H9 (cell line): ENCODE measurements around the gene OAF. TPM values are rescaled to one million over a fixed set of nuclear protein-coding genes. Genes with fewer than 3 reads are reported as not detected.

Experiments
- DNase-seq: peaks from one replicate; pipeline ENCODE4 v3.0.0-alpha.2; 2017
- H2AFZ ChIP-seq: one replicate; pipeline ENCODE4 v1.6.1; 2013; ENCODE audit warnings: mild to moderate bottlenecking, low read length, control low read depth, moderate library complexity
- H2AK5ac ChIP-seq: 2 replicates; pipeline ENCODE4 v1.6.1; 2013; ENCODE audit warnings: low read length, control low read depth, mixed read lengths; ENCODE audit not compliant: insufficient read length
- H2BK120ac ChIP-seq: one replicate; pipeline ENCODE4 v1.6.1; 2013; ENCODE audit warnings: low read depth, mild to moderate bottlenecking, low read length, control low read depth, inconsistent platforms; ENCODE audit not compliant: poor library complexity, severe bottlenecking
- H2BK12ac ChIP-seq: 2 replicates; pipeline ENCODE4 v1.6.1; 2013; ENCODE audit warnings: low read length, control low read depth, mixed read lengths, low read depth; ENCODE audit not compliant: insufficient read length
- H2BK15ac ChIP-seq: 2 replicates; pipeline ENCODE4 v1.6.1; 2013; ENCODE audit warnings: low read depth, low read length, control low read depth
- H2BK20ac ChIP-seq: one replicate; pipeline ENCODE4 v1.6.1; 2013; ENCODE audit warnings: low read depth, mild to moderate bottlenecking, low read length, control low read depth, inconsistent platforms; ENCODE audit not compliant: poor library complexity, severe bottlenecking
- H2BK5ac ChIP-seq: 2 replicates; pipeline ENCODE4 v1.6.1; 2013; ENCODE audit warnings: low read length, control low read depth, mixed read lengths; ENCODE audit not compliant: insufficient read length
- H3K14ac ChIP-seq: 2 replicates; pipeline ENCODE4 v1.6.1; 2013; ENCODE audit warnings: low read length, control low read depth; ENCODE audit not compliant: insufficient read depth
- H3K18ac ChIP-seq: 2 replicates; pipeline ENCODE4 v1.6.1; 2013; ENCODE audit warnings: low read depth, mild to moderate bottlenecking, mixed read lengths, low read length, control low read depth; ENCODE audit not compliant: insufficient read length
- H3K23ac ChIP-seq: 2 replicates; pipeline ENCODE4 v1.6.1; 2013; ENCODE audit warnings: low read length, control low read depth, mixed read lengths, low read depth; ENCODE audit not compliant: insufficient read length
- H3K23me2 ChIP-seq: 2 replicates; pipeline ENCODE4 v1.6.1; 2013; ENCODE audit warnings: low read depth, mild to moderate bottlenecking, mixed read lengths, low read length, control low read depth; ENCODE audit not compliant: insufficient read length, poor library complexity, severe bottlenecking
- H3K27ac ChIP-seq: 2 replicates; pipeline ENCODE4 v1.5.1; 2013; ENCODE audit warnings: low read length, control low read depth, mixed read lengths, low read depth; ENCODE audit not compliant: insufficient read length
- H3K27me3 ChIP-seq: 2 replicates; pipeline ENCODE4 v1.6.1; 2013; ENCODE audit warnings: low read length, control low read depth, inconsistent platforms; ENCODE audit not compliant: insufficient read depth
- H3K4ac ChIP-seq: 2 replicates; pipeline ENCODE4 v1.6.1; 2013; ENCODE audit warnings: low read depth, mild to moderate bottlenecking, control low read depth, inconsistent platforms, low read length, moderate library complexity
- H3K4me1 ChIP-seq: 2 replicates; pipeline ENCODE4 v1.6.1; 2013; ENCODE audit warnings: low read length, control low read depth, inconsistent platforms; ENCODE audit not compliant: insufficient read depth
- H3K4me2 ChIP-seq: 2 replicates; pipeline ENCODE4 v1.6.1; 2013; ENCODE audit warnings: low read length, control low read depth, mixed read lengths; ENCODE audit not compliant: insufficient read length, insufficient read depth
- H3K56ac ChIP-seq: 2 replicates; pipeline ENCODE4 v1.6.1; 2013; ENCODE audit warnings: low read depth, mild to moderate bottlenecking, mixed read lengths, low read length, control low read depth; ENCODE audit not compliant: insufficient read length
- H3K79me1 ChIP-seq: 2 replicates; pipeline ENCODE4 v1.6.1; 2013; ENCODE audit warnings: low read depth, mild to moderate bottlenecking, moderate library complexity, low read length, control low read depth, inconsistent platforms; ENCODE audit not compliant: insufficient read depth, poor library complexity, severe bottlenecking
- H3K79me2 ChIP-seq: 2 replicates; pipeline ENCODE4 v1.6.1; 2013; ENCODE audit warnings: low read length, control low read depth, inconsistent platforms; ENCODE audit not compliant: insufficient read depth
- H3K9ac ChIP-seq: 2 replicates; pipeline ENCODE4 v1.6.1; 2013; ENCODE audit warnings: low read length, control low read depth, mixed read lengths; ENCODE audit not compliant: insufficient read length; ENCODE audit errors: extremely low read depth
- H3K9me3 ChIP-seq: one replicate; pipeline ENCODE4 v1.6.1; 2013; ENCODE audit warnings: low read depth, low read length, inconsistent platforms; ENCODE audit not compliant: control insufficient read depth
- H3T11ph ChIP-seq: one replicate; pipeline ENCODE4 v1.6.1; 2013; ENCODE audit warnings: mild to moderate bottlenecking, low read length, control low read depth, inconsistent platforms
- H4K20me1 ChIP-seq: one replicate; pipeline ENCODE4 v1.6.1; 2013; ENCODE audit not compliant: control insufficient read depth, insufficient read length, insufficient read depth
- H4K5ac ChIP-seq: 2 replicates; pipeline ENCODE4 v1.6.1; 2013; ENCODE audit warnings: low read depth, mild to moderate bottlenecking, mixed read lengths, low read length, control low read depth; ENCODE audit not compliant: insufficient read length
- H4K8ac ChIP-seq: replicated peaks from 2 replicates; pipeline ENCODE4 v1.6.1; 2013; ENCODE audit warnings: low read length, control low read depth, mixed read lengths, low read depth; ENCODE audit not compliant: insufficient read length
- H4K91ac ChIP-seq: 2 replicates; pipeline ENCODE4 v1.6.1; 2013; ENCODE audit warnings: low read depth, mild to moderate bottlenecking, moderate library complexity, mixed read lengths, low read length, control low read depth; ENCODE audit not compliant: insufficient read length
- H3K27ac Mint-ChIP-seq, 3 experiments: 2 replicates in 2 of 3; 3 replicates in 1 of 3; pipeline ENCODE4 v1.8.0; 2020 to 2021; ENCODE audit warnings: mixed read lengths in 3 of 3, mild to moderate bottlenecking in 1 of 3, moderate library complexity in 1 of 3
- H3K27me3 Mint-ChIP-seq: 2 replicates; pipeline ENCODE4 v1.8.0; 2021; ENCODE audit warnings: low read depth, mild to moderate bottlenecking, moderate library complexity, mixed read lengths
- H3K36me3 Mint-ChIP-seq, 3 experiments: 2 replicates in 2 of 3; 3 replicates in 1 of 3; pipeline ENCODE4 v1.8.0; 2020 to 2021; ENCODE audit warnings: low read depth in 3 of 3, mixed read lengths in 3 of 3; ENCODE audit not compliant: insufficient read depth in 1 of 3
- H3K4me1 Mint-ChIP-seq, 2 experiments: 2 replicates each; pipeline ENCODE4 v1.8.0; 2020; ENCODE audit warnings: mixed read lengths in 2 of 2
- H3K4me3 Mint-ChIP-seq, 2 experiments: 2 replicates in 1 of 2; 3 replicates in 1 of 2; pipeline ENCODE4 v1.8.0; 2020 to 2021; ENCODE audit warnings: mild to moderate bottlenecking in 2 of 2, mixed read lengths in 2 of 2, moderate library complexity in 1 of 2
- H3K9me3 Mint-ChIP-seq, 2 experiments: 2 replicates in 1 of 2; 3 replicates in 1 of 2; pipeline ENCODE4 v1.8.0; 2020; ENCODE audit warnings: mild to moderate bottlenecking in 2 of 2, mixed read lengths in 2 of 2, moderate library complexity in 1 of 2
- CTCF ChIP-seq: fragments of 200-600 bp; sonication (generic); conservative IDR thresholded peaks from 3 replicates; pipeline ENCODE4 v1.8.0; 2021; ENCODE audit warnings: antibody characterized with exemption, mild to moderate bottlenecking
- WGBS: extraction: QIAGEN DNeasy Blood & Tissue Kit; methylation state at CpG from one replicate; pipeline ENCODE4 v1.1.7; 2013; ENCODE audit warnings: missing lambda C conversion rate, low lambda C conversion rate, mixed read lengths; ENCODE audit not compliant: insufficient read length; ENCODE audit errors: extremely low coverage; 5-methylcytosine and 5-hydroxymethylcytosine counted together
- total RNA-seq: library from RNA; stranded (reverse); gene quantifications from 2 replicates; pipeline ENCODE4 v1.2.1, GENCODE V29; 2021

Gene OAF
- total RNA-seq, 1 experiment from 2014 or later, result 1.1 TPM

GRCh38 chr11:120200677-120201076 lies 10.2 kb upstream of the OAF start:
- Histone ChIP-seq H4K91ac (no peak overlapping the region), H4K5ac (no peak overlapping the region), H3K4ac (no peak overlapping the region), H3K79me1 (no peaks in the 10 kb centered on the region), H2BK12ac (no peak overlapping the region), H3K56ac (no peak overlapping the region), H3K4me1 (no peaks in the 10 kb centered on the region), H2BK15ac (no peak overlapping the region), H3K9me3 (no peaks in the 10 kb centered on the region), H2BK120ac (no peak overlapping the region), H2AFZ (no peak overlapping the region), H3K79me2 (no peaks in the 10 kb centered on the region), H2BK20ac (no peak overlapping the region), H3K23me2 (no peaks in the 10 kb centered on the region), H4K20me1 (no peaks in the 10 kb centered on the region), H3K23ac (no peak overlapping the region), H2AK5ac (no peak overlapping the region), H3T11ph (no peak overlapping the region), H3K9ac (no peak overlapping the region), H2BK5ac (no peak overlapping the region), H4K8ac (no peak overlapping the region), H3K27ac (no peak overlapping the region), H3K14ac (no peak overlapping the region), H3K18ac (no peak overlapping the region), H3K4me2 (no peak overlapping the region), H3K27me3 (peaks cover 31% of the 10 kb centered on the region; the same call in 1 of the 2 replicates)
- no peaks in the 10 kb centered on the region for H3K36me3 Mint-ChIP-seq
- peaks cover 0 to 3% of the 10 kb centered on the region in 2 experiments; a peak in 1 of 5 replicates for H3K9me3 Mint-ChIP-seq
- no peak overlapping the region; a peak in 2 of 7 replicates for H3K27ac Mint-ChIP-seq
- no peak for DNase-seq
- H3K4me3 Mint-ChIP-seq, result no peak overlapping the region
- H3K27me3 Mint-ChIP-seq, result peaks cover 98% of the 10 kb centered on the region
- peaks cover 37 to 50% of the 10 kb centered on the region in 2 experiments for H3K4me1 Mint-ChIP-seq
- no peak for TF ChIP-seq CTCF
- WGBS, result no CpG with 5 or more reads among the region's 1 CpG
